OCI-LY7 (cell line): ENCODE data around the gene SLC25A46. TPM values are rescaled to one million over a fixed set of nuclear protein-coding genes. Genes with fewer than 3 reads are reported as not detected.

ENCODE experiments used
- BruUV-seq: library from RNA; stranded (reverse); fragments of 400-500 nt; replicated peaks from 2 replicates; lab custom pipeline; 2021; lab: Mats Ljungman, UMichigan
- CTCF ChIA-PET: fragments of 300-600 bp; sonication (Branson Sonifier 250); formaldehyde crosslinking; loops from one replicate; lab custom pipeline; 2022; ENCODE audit warnings: antibody characterized with exemption; ENCODE audit not compliant: unreplicated experiment; lab: Charles Lee
- POLR2A ChIA-PET: fragments of 300-600 bp; sonication (Branson Sonifier 250); formaldehyde crosslinking; loops from one replicate; lab custom pipeline; 2022; ENCODE audit warnings: antibody characterized with exemption; lab: Charles Lee
- DNase-seq: peaks from one replicate; pipeline ENCODE4 v3.0.0-alpha.2; 2015; ENCODE audit warnings: low spot score
- H2AFZ ChIP-seq: fragments of 200-600 bp; sonication (generic), shearing (Covaris generic); 2 replicates; pipeline ENCODE4 v1.6.1; 2014; ENCODE audit warnings: mild to moderate bottlenecking, antibody characterized with exemption, low read length, moderate library complexity
- H3K27ac ChIP-seq: fragments of 200-600 bp; sonication (generic); 2 replicates; pipeline ENCODE4 v1.5.1; 2014; ENCODE audit warnings: mixed run types, low read depth, mild to moderate bottlenecking, moderate library complexity, low read length, inconsistent platforms; ENCODE audit not compliant: poor library complexity, severe bottlenecking
- H3K36me3 ChIP-seq: fragments of 200-600 bp; sonication (generic); 2 replicates; pipeline ENCODE4 v1.6.1; 2014; ENCODE audit warnings: mild to moderate bottlenecking, antibody characterized with exemption, low read length, moderate library complexity, mixed read lengths; ENCODE audit not compliant: insufficient read depth
- H3K4me1 ChIP-seq: fragments of 200-600 bp; sonication (generic); 2 replicates; pipeline ENCODE4 v1.5.1; 2014; ENCODE audit warnings: mild to moderate bottlenecking, low read length; ENCODE audit not compliant: insufficient read depth, poor library complexity, severe bottlenecking
- H3K4me2 ChIP-seq: fragments of 200-600 bp; sonication (generic); 2 replicates; pipeline ENCODE4 v1.6.1; 2014; ENCODE audit warnings: mild to moderate bottlenecking, low read length
- H3K4me3 ChIP-seq: fragments of 200-600 bp; sonication (generic); 2 replicates; pipeline ENCODE4 v1.5.1; 2014; ENCODE audit warnings: mild to moderate bottlenecking, low read depth, low read length; ENCODE audit not compliant: poor library complexity, severe bottlenecking
- H3K79me2 ChIP-seq: fragments of 200-600 bp; sonication (generic); 2 replicates; pipeline ENCODE4 v1.6.1; 2016; ENCODE audit warnings: low read depth, mild to moderate bottlenecking, low read length, moderate library complexity, mixed read lengths; ENCODE audit not compliant: insufficient read depth
- H3K9me2 ChIP-seq: fragments of 200-600 bp; sonication (generic); 2 replicates; pipeline ENCODE4 v1.6.1; 2016; ENCODE audit warnings: mild to moderate bottlenecking, low read length, mixed read lengths; ENCODE audit not compliant: insufficient read depth
- H3K9me3 ChIP-seq: fragments of 200-600 bp; sonication (generic); 2 replicates; pipeline ENCODE4 v1.6.1; 2014; ENCODE audit warnings: mild to moderate bottlenecking, mixed run types, low read length, mixed read lengths
- H4K20me1 ChIP-seq: fragments of 200-600 bp; sonication (generic); 2 replicates; pipeline ENCODE4 v1.6.1; 2014; ENCODE audit warnings: mild to moderate bottlenecking, antibody characterized with exemption, low read length, moderate library complexity, mixed read lengths; ENCODE audit not compliant: insufficient read depth
- CTCF ChIP-seq: fragments of 200-600 bp; sonication (generic); conservative IDR thresholded peaks from 2 replicates; pipeline ENCODE4 v1.5.1; 2014; ENCODE audit warnings: mild to moderate bottlenecking, antibody characterized with exemption, low read length, moderate library complexity, mixed read lengths
- EZH2phosphoT487 ChIP-seq: fragments of 200-600 bp; sonication (generic); IDR thresholded peaks from 2 replicates; pipeline ENCODE4 v1.6.1; 2018; ENCODE audit warnings: low read depth, borderline replicate concordance, mild to moderate bottlenecking, mixed run types, antibody characterized with exemption, low read length, moderate library complexity, mixed read lengths
- intact Hi-C: fragments of 100-400 bp; cut with micrococcal nuclease; formaldehyde crosslinking; loops from one replicate; pipeline ENCODE4 v1.10.0; 2022; ENCODE audit not compliant: unreplicated experiment
- total RNA-seq, 2 experiments: library from RNA; depleted of rRNA in 1 of 2; stranded (reverse); fragments of >200 nt in 1 of 2; shearing (Covaris generic) in 1 of 2; gene quantifications; 2 replicates each; pipeline ENCODE4 v1.2.3, GENCODE V29; 2014 to 2022

The SLC25A46 gene
- total RNA-seq, 2 experiments from 2014 or later, result 37.8 to 49.2 TPM

DNA sequence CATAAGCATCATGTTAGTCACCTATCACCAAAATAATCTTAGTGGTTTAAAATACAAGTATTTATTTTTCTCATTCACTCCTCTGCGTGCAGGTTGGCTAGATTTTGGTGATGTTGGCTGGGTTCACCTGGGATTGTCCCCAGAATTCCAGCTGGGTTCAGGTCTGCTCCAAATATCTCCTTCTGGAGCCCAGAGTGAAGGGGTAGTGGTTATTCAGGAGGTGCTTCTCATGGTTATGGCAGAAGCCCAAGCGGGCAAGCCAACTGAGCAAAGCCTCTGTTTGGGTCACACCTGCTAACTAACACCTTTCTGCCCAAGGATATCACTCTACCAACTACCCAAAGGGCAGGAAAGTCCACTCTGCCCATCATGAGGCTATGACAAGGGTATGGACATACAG, 4.7 kb upstream of the SLC25A46 start:
- Histone ChIP-seq H2AFZ (no peak overlapping the region), H3K9me2 (no peaks in the 10 kb centered on the region), H4K20me1 (no peaks in the 10 kb centered on the region), H3K36me3 (no peaks in the 10 kb centered on the region), H3K9me3 (no peaks in the 10 kb centered on the region), H3K4me3 (no peak overlapping the region), H3K4me1 (peaks cover 8% of the 10 kb centered on the region), H3K27ac (no peak overlapping the region), H3K4me2 (no peak overlapping the region), H3K79me2 (no peaks in the 10 kb centered on the region)
- no peak for TF ChIP-seq CTCF
- TF ChIP-seq EZH2phosphoT487, result no peak
- no TSS peak for BruUV-seq
- DNase-seq, result no peak
- ChIA-PET POLR2A (no interaction called here), CTCF (no interaction called here)
- intact Hi-C loops, result loop anchor here (5.0 to 10.0 kb wide), 2 partner anchors 778 to 1039 kb away; partner anchors contain the start of gene STARD4

DNA sequence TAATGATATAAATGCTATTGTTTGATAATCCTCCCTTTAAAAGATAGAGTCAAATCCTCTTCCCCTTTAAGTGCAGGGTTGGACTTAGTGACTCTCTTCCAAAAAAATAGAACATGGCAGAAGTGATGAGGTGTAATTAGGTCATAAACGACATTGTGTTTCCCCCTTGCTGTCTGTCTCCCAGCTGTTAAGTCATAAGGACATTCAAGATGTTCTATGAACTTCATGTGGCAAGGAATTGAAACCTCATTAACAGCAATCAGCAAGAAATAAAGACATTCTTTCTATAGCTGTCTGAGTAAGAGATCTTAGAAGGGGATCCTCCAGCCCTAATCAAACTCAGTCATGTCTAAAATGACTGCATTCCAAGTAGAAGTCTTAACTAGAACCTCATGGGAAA, 3.3 kb upstream of the SLC25A46 start:
- Histone ChIP-seq H4K20me1 (0 out of 2 replicates have a peak, but pooled peaks cover 3% of the 10 kb centered on the region), H3K4me3 (no peak overlapping the region), H3K9me3 (no peaks in the 10 kb centered on the region), H3K27ac (no peak overlapping the region), H3K9me2 (no peaks in the 10 kb centered on the region), H3K79me2 (peaks cover 11% of the 10 kb centered on the region), H3K36me3 (no peaks in the 10 kb centered on the region), H2AFZ (no peak overlapping the region), H3K4me1 (peaks cover 16% of the 10 kb centered on the region), H3K4me2 (no peak overlapping the region)
- DNase-seq, result no peak
- no TSS peak for BruUV-seq
- POLR2A ChIA-PET, result interaction anchor here (0.6 kb wide), 1 partner anchor 642 kb away, joined by 3 read pairs; no protein-coding TSS in a partner anchor
- intact Hi-C loops, result loop anchor here (5.0 to 10.0 kb wide), 2 partner anchors 1041 to 1323 kb away; no protein-coding TSS in a partner anchor
- CTCF ChIA-PET, result no interaction called here
- TF ChIP-seq EZH2phosphoT487 (no peak), CTCF (no peak)

DNA sequence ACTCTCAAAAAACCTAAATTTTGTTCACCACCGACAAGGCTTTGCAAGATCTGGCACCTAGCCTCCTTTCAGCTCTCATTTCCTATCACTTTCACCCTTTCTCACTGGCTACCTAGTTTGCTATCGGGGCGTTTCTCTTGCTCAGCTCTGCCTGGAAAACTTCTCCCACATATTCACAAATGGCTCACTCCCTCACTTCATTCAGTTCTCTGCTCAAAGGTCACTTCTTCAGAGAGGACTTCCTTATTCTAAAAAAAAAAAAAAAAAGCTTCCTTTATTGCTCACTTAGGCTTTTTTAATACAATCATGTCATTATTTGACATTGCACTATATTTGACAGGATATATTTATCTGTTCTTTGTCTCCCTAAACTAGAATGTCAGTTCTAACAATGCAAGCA, 2.1 kb upstream of the SLC25A46 start:
- Histone ChIP-seq H3K27ac (no peak overlapping the region), H3K79me2 (peaks cover 21% of the 10 kb centered on the region), H3K4me1 (peaks cover 16% of the 10 kb centered on the region), H3K4me3 (no peak overlapping the region), H3K36me3 (no peaks in the 10 kb centered on the region), H4K20me1 (0 out of 2 replicates have a peak, but pooled peaks cover 3% of the 10 kb centered on the region), H3K9me2 (no peaks in the 10 kb centered on the region), H3K9me3 (no peaks in the 10 kb centered on the region), H3K4me2 (peak overlapping the region; percentile 41), H2AFZ (peak overlapping the region; percentile 67; the same call in 1 of the 2 replicates)
- ChIA-PET CTCF (interaction anchor here (0.8 kb wide), 1 partner anchor 10 kb away, joined by 3 read pairs; the partner anchor contains the start of gene TMEM232), POLR2A (interaction anchor here (0.6 to 1.6 kb wide), 3 partner anchors 289 to 1004 kb away, joined by 3 read pairs; no protein-coding TSS in a partner anchor)
- no TSS peak for BruUV-seq
- DNase-seq, result no peak
- TF ChIP-seq EZH2phosphoT487 (no peak), CTCF (no peak)
- intact Hi-C loops, result loop anchor here (5.0 to 10.0 kb wide), 2 partner anchors 1042 to 1324 kb away; no protein-coding TSS in a partner anchor
